Vagina (tissue), 2 donors: ENCODE measurements around the gene GMPPA.

ENCODE experiments used
- POLR2A ChIP-seq, 2 donors: fragments of 450-650 bp; IDR thresholded peaks; one replicate each; pipeline ENCODE4 v1.6.1; 2017; ENCODE audit warnings: antibody characterized with exemption in 2 of 2, mild to moderate bottlenecking in 2 of 2, moderate library complexity in 2 of 2
- TF ChIP-seq, protein P1 (sequence below), 3 experiments: fragments of 450-650 bp in 2 of 3; fragments of 200-600 bp in 1 of 3; sonication (generic) in 1 of 3; IDR thresholded peaks; one replicate each; pipeline ENCODE4 v1.5.1; 2017 to 2019; ENCODE audit warnings: antibody characterized with exemption in 3 of 3, mild to moderate bottlenecking in 2 of 3, moderate library complexity in 2 of 3

- TF ChIP-seq POLR2A (IDR thresholded peaks at IDR 0.05) = no peak
- TF ChIP-seq, protein P1, sequence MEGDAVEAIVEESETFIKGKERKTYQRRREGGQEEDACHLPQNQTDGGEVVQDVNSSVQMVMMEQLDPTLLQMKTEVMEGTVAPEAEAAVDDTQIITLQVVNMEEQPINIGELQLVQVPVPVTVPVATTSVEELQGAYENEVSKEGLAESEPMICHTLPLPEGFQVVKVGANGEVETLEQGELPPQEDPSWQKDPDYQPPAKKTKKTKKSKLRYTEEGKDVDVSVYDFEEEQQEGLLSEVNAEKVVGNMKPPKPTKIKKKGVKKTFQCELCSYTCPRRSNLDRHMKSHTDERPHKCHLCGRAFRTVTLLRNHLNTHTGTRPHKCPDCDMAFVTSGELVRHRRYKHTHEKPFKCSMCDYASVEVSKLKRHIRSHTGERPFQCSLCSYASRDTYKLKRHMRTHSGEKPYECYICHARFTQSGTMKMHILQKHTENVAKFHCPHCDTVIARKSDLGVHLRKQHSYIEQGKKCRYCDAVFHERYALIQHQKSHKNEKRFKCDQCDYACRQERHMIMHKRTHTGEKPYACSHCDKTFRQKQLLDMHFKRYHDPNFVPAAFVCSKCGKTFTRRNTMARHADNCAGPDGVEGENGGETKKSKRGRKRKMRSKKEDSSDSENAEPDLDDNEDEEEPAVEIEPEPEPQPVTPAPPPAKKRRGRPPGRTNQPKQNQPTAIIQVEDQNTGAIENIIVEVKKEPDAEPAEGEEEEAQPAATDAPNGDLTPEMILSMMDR (IDR thresholded peaks at IDR 0.05) = no peak
Measured at GRCh38 chr2:219493086-219493485, 5.6 kb upstream of the GMPPA start.
